Stimulated activated CD8-positive, alpha-beta memory T cell treated with anti-CD3 and anti-CD28 coated beads, Interleukin-15, amount 100 ng/mL, for 1 hour (primary cell): ENCODE data around the gene IRS1.
"Not testable (repeated sequence)": the region's sequence is repeated elsewhere in the genome, so short reads cannot be mapped to it uniquely, and the experiment has no call there.

Experiments
- DNase-seq: peaks from one replicate; pipeline ENCODE4 v3.0.0-alpha.2; 2020; ENCODE audit warnings: low read depth

IRS1 gene, protein sequence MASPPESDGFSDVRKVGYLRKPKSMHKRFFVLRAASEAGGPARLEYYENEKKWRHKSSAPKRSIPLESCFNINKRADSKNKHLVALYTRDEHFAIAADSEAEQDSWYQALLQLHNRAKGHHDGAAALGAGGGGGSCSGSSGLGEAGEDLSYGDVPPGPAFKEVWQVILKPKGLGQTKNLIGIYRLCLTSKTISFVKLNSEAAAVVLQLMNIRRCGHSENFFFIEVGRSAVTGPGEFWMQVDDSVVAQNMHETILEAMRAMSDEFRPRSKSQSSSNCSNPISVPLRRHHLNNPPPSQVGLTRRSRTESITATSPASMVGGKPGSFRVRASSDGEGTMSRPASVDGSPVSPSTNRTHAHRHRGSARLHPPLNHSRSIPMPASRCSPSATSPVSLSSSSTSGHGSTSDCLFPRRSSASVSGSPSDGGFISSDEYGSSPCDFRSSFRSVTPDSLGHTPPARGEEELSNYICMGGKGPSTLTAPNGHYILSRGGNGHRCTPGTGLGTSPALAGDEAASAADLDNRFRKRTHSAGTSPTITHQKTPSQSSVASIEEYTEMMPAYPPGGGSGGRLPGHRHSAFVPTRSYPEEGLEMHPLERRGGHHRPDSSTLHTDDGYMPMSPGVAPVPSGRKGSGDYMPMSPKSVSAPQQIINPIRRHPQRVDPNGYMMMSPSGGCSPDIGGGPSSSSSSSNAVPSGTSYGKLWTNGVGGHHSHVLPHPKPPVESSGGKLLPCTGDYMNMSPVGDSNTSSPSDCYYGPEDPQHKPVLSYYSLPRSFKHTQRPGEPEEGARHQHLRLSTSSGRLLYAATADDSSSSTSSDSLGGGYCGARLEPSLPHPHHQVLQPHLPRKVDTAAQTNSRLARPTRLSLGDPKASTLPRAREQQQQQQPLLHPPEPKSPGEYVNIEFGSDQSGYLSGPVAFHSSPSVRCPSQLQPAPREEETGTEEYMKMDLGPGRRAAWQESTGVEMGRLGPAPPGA (N-terminal part only)

DNA sequence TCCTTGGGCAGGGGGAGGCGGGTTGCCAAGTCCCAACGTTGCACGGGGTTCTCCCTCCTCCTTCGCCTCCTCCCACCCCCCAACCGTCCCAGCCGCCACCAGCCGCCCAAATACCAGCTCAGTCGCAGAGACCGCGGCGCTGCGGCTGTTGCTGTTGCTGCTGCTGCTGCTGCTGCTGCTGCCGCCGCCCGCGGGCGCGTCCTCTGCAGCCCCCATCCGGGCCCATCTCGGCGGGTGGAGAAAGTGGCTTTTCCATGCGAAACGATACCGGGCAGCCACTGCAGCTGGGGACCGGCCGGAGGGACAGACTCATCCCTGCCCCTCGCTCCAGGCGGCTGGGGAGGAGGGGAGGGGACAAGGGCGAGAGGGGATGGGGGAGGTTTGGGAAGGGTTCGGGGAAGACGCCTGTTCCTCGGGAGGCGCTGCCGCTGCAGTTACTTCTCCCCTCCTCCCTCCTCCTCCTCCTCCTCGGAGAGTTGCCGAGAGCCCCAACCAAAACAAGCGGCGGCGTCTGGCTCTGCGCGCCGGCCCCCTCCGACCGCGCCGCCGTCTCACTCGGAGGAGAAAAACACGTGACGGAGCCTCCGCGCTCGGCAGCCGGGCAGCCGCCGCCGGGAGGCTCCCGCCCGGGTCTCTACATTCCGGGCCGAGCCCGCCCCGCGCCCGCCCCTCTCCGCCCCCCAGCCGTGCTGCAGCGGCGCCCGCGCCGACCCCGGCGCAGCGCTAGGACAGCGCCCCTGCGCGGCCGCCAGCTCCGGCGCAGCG, at the start of gene IRS1:
TSS of gene IRS1 (minus strand) at position 610 of the 765 bp plus-strand sequence. CDS start 1,082 bp downstream, outside the sequence.
- DNase-seq, result no peak

DNA sequence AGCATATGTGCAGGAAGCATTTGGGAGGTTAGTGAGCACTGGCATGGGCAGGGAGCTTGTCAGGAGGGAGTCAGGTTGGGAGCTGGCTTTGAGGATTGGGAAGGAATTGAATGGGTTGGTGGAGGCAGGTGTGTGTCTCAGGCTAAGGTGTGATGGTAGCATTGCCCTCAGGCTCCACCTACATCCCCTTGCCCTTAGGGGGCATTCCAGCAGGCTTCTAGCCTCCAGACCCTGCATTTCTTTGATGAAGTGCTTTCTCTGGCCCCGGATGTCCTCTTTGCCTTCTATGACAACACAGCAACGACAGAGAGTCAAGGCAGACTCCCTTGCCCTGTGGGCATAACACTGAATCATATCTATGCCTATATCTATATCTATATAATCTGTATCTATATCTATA, 49.7 kb upstream of the IRS1 start:
- DNase-seq, result no peak

DNA sequence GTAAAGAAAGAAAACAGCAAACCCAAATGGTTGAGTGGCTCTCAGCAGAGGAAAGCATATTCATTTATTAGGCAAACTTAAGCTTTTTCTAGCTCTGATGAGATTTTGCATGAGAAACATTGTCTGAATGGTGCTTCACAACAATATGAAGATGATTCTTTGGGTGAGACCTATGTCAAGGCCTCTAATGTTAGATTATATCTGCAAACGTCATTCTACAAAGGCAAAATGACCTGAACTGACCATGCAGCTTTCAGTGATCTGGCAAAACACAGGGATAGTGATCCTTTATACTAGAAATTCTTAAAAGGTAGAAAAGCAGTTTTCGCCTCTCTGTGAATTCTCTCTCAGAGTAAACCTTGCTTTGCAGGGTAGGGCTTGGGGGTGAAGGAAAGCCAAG, 47.9 kb upstream of the IRS1 start:
- no peak for DNase-seq

DNA sequence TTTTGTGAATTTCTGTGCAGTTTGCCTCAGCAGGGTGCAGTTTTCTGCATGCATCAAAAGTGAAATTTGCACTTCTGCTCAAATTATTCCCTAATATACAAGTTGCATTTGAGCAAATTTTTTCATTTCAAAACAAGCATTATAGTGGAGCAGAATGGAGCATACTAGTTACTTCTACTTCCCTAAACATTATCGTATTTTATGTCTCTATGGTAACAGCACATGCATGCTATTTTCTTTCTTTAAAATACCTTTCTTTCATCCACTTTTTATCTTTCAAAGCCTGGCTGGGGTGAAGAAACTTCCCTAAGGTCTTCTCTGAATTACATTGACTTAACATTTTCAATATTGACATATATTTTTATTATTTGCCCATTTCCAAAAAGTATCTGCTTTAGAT, 47.5 kb upstream of the IRS1 start:
- no peak for DNase-seq

DNA sequence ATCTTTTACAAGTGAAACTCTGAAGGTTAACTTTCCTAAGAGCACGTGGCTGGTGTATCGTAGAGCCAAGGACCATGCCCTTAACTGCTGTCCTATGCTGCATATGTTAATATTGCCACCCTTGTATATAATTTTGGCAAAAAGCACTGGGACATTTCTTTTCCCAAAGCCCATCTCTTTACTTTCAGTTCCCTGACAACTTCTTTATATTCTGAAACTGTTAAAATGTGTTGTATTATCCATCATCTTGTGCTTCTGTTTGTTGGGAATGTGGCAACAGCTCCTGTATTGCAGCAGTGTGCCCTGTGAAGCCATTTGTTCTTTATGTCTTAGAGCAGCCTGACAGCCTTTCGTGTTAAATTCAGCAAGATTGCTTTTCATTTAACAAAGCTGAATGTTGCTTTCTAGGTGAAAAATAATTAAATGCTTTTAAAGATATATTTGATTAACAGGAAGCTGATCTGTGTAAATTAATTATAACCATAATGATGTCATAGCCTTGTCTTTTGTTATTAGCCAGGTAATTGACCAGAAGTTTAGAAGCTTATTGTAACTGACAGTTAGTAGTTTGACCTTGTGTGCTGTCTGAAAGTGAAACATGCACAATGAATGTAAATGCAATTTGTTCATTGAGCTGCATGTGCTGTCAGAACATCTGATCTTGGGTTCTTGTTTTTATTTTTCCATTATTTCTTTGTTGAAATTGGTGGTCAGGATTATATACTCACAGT, 45.9 kb upstream of the IRS1 start:
- no peak for DNase-seq

DNA sequence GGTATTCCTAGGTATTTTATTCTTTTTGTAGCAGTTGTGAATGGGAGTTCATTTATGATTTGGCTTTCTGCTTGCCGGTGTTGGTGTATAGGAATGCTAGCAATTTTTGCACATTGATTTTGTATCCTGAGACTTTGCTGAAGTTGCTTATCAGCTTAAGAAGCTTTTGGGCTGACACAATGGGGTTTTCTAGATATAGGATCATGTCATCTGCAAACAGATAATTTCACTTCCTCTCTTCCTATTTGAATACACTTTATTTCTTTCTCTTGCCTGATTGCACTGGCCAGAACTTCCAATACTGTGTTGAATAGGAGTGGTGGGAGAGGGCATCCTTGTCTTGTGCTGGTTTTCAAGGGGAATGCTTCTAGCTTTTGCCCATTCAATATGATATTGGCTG, 43.4 kb upstream of the IRS1 start:
- not testable (repeated sequence) for DNase-seq

DNA sequence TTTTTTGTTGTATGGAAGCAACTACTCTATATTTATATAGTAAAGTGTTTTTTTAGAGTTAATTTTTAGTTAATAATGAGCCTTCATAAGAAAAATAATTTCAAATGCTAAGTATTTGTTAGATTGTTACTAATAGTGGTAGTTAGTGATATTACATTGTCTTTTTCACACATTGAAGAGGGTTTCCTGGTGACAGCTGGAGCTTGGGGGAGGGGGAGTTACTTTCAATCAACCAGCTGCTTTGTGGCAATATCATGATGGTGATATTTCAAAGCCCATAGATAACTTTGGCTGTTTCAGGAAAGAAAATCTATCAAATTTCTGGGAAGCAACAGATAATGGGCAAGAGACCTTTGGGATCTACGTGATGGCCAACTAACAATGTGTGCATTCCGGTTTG, 40.3 kb upstream of the IRS1 start:
- no peak for DNase-seq

DNA sequence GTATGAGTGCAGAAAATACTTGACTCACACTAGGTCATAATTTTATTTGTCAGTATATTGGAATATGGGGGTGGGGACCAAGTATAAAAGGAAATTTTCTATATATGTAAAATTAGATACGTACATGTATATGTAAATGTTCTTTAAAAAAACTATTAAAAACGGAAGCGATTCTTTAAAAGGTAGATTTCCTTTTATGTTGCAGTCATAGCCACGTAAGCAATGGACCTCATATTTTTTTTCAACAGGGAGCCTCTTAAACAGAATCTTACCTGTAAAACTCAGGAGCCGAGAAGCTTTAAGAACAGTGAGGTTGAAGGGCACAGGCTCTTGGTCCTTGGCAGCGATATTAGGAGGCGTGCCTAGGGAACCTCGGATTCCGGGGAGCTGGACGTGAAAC, 39.5 kb upstream of the IRS1 start:
- DNase-seq, result no peak

DNA sequence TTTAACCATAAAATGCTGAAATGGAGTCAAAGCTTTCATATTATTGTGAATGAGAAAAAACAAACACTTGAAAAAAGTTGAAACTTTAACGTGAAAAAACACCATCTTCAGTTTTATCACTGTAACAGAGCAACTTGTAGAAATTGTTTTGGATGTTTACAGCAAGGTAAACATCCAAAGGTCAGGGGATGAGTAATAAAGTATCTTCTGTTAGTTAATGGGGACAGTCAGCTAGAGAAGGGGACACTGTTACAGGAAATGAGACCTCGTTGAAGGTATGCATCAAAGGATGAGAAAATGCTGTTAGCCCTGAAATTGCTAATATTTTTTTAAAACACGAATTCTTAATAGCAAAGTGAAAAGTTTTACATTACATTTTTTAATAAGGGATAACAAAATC, 39.1 kb upstream of the IRS1 start:
- no peak for DNase-seq

DNA sequence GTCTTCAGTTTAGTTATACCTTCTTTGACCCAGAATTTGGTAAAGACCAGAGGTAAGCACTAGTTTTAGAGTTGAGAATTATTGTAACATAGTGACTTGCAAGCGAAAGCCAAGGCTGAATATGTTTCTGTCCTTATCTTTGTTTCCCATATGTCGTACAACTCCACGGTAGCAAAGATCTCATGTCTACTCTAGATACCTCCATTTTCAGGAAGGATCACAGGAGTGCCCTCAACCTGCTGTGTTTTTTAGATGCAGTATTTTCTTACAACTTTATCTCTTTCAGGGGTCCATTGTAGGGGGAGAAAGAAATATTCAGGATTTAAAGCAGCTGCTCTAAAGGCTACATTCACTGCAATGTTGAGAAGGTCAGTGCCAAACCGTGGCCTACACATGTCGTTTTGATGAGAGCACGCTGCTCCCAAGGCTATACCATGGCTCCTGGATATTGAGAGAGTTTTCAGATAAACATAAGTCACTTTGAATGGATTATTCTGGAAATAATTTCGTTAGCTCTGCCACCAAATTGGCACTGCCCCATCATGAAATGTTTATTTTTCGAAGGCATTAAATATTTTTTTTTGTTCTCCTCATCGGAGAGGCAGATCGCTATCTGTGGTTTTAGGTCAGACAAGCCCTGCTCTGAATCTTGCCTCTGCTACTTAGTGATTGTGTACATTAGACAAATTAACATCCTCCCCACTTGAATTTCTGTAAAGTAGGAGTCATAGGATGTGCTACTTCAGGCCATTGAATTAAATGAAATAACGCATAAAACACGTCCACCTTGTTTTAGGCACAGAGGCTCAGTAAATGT, 38.4 kb upstream of the IRS1 start:
- no peak for DNase-seq

DNA sequence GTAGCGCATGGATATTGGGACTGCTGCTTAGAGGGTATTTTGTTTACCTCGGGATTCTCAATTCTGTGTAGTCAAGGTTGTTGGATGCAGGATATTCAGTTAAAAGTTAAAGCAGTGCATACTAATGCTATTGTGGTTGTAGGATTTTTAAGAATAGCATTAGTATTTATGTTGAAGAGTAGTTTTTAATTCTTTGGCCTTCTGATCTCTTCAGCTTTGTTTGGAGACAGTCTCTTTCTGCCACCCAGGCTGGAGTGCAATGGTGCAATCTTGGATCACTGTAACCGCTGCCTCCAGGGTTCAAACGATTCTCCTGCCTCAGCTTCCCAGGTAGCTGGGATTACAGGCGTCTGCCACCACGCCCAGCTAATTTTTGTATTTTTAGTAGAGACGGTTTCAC, 37.7 kb upstream of the IRS1 start:
- no peak for DNase-seq

DNA sequence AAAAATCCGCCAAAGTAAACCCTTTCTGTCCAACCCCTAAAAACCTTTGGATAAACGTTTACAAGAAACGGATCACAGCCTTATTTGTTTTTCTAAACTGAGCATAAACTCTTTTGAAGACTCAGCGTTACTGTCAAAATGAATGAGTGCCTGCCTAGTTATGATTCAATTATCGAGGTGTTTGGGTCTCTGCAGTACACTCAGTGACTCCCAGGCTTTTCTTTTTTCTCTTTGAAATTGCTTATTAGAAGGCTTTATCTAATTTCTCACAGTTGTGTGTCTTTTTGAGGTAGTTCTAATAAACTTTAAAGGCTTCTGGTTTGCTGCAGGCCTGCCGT, 36.9 kb upstream of the IRS1 start:
- no peak for DNase-seq

DNA sequence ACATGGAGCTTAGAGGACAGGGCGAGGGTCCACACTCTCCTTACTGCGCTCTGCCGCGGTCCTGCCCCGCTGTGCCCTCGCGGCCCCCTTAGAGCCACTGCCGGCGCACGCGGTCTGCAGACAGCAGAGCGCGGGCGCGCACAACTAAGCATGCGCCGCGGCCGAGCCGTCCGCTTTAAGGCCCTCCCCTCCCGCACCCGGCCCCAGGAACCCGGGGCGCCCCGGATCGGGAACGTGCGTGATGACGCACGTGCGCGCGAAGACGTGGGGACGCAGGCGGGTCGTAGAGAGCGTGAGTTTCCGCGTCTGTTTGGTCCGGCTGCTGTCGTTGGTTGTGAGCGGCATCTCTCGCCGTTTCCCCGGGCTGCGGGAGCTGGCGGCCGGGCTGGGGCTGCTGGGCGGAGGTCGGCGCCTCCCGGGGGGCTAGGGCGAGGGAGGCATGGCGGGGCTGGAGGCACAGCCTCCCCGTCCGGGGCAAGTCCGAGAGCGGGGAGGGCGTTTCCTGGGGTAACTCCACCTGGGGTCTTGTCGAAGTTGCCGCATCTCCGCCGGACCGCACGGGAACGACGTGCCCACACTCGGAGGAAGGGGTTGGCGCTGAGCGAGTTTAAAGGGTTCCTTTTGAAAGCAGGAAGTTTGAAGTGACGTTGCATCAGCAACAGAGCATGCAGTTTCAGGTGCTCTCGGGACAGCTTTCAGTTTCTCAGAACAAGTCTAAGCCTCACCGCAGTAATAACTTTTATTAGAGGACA, 36.4 kb upstream of the IRS1 start, which contains the start of gene RHBDD1:
TSS of gene RHBDD1 (plus strand) at position 259 of the 752 bp plus-strand sequence. CDS start 28,640 bp downstream, outside the sequence.
- DNase-seq, result peak; percentile 85

DNA sequence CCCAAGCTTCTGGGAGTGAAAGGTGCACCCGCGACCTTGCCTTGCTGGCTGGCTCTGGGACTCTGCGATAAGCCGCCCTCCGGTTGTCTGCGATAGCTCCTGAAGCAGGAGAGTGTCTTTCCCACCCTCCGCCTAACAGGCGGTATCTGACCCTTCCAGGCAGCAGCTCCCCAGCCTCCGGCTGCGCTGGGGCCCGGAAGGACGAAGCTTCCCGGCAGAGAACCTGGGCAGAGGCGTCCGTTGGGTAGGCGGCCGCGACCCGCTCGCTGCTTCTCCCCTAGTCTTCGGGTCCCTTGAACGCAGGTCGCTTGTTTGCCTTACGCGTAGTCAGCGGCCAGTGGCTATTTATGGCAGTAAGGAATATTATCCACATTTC, 35.8 kb upstream of the IRS1 start:
- no peak for DNase-seq

DNA sequence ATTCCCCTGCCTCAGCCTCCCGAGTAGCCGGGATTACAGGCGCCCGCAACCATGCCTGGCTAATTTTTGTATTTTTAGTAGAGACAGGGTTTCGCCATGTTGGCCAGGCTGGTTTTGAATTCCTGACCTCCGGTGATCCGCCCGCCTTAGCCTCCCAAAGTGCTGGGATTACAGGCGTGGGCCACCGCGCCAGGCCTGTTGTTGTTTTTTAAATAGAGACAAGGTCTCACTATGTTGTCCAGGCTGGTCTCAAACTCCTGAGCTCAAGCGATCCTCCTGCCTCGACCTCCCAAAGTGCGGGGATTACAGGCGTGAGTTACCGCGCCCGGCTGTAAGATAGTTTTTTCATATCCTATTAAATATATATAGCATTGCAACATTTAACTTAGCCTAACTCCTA, 35.3 kb upstream of the IRS1 start:
- not testable (repeated sequence) for DNase-seq

DNA sequence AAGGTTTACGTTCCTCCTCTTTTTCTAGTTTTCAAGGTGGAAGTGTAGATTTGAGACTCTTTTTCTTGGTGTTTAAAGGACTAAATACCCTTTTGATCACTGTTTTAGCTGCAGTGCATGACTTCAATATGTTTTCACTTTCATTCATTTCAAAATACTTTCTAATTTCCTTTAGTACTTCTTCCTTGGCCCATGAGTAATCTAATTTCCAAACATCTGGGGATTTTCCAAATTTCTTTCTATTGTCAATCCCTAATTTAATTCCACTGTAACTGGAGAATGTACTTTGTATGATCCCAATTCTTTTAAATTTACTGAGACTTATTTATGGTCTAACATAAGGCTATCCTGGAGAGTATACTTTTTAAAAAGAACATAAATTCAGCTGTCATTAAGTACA, 32.4 kb upstream of the IRS1 start:
- DNase-seq, result no peak

DNA sequence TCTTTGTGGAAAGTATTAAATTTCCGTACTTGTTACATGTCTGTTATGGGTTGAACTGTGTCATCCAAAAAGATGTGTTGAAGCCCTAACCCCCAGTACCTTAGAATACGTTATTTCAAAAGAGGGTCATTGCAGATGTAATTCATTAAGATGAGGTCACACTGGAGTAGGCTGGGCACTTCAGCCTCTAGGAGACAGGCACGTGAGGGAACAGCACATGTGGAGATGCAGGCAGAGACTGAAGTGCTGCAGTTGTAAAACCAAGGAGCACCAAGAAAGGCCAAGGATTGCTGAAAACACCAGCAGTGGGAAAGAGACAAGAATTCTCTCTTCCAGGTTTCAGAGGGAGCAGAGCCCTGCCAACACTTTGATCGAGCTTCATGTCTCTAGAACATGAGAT, 31.6 kb upstream of the IRS1 start:
- DNase-seq, result no peak

DNA sequence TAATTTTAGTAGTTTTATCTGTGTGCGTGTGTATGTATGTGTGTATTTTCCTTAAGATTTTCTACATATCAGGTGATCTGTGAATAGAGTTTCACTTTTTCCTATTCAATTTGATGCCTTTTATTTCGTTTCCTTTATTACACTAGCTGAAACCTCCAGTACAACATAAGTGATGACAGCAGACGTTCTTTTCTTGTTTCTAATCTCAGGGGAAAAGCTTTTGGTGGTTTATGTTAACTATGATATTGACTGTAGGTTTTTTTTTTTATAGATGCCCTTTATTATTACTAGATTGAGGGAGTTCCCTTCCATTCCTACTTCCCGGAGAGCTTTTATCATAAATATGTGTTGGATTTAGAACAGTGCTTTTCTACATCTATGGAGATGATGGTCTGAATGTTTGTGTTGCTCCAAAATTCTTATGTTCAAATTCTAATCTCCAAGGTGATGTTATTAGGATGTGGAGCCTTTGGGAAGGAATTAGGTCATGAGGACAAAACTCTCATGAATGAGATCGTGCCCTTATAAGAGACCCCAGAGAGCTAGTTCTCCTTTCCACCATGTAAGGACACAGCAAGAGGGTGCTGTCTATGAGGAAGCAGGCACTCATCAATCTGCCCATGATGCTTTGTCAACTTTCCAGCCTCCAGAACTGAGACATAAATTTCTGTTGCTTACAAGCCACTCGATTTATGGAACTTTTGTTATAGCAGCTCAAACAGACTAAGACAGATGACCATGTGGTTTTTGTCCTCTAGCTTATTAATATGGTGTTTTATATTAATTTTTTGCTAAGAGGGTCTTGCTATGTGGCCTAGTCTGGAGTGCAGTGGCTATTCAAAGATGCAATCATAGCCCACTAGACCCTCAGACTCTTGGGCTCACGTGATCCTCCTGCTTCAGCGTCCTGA, 30.4 kb upstream of the IRS1 start:
- DNase-seq, result no peak

DNA sequence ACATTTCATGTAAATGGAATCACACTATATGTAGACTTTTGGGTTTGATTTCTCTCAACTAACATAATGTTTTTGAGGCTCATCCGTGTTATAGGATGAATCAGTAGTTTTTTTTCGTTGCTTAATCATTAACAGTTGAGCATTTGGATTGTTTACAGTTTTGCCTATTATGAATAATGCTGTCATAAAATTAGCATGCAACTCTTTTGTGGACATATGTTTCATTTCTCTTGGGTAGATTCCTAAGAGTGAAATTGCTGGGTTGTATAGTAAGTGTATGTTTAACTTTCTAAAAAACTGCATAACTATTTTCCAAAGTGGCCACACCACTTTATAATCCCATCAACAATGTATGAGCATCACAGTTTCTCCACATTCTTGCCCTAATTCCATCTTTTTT, 28.6 kb upstream of the IRS1 start:
- no peak for DNase-seq
